Karpas-422 (cell line): ENCODE results near the gene SRSF8. TPM values are rescaled to one million over a fixed set of nuclear protein-coding genes. Genes with fewer than 3 reads are reported as not detected.
"Not testable (repeated sequence)": the region's sequence is repeated elsewhere in the genome, so short reads cannot be mapped to it uniquely, and the experiment has no call there.

Experiments used
- DNase-seq: peaks from one replicate; pipeline ENCODE4 v3.0.0-alpha.2; 2015
- H2AFZ ChIP-seq: fragments of 200-600 bp; sonication (generic); 2 replicates; pipeline ENCODE4 v1.6.1; 2014; ENCODE audit warnings: antibody characterized with exemption, low read length, mixed read lengths
- H3K27ac ChIP-seq: fragments of 200-600 bp; sonication (generic); 2 replicates; pipeline ENCODE4 v1.5.1; 2014; ENCODE audit warnings: mild to moderate bottlenecking, low read length, moderate library complexity
- H3K27me3 ChIP-seq: fragments of 200-600 bp; sonication (generic); 2 replicates; pipeline ENCODE4 v1.6.1; 2014; ENCODE audit warnings: low read length, mixed read lengths
- H3K36me3 ChIP-seq: fragments of 200-600 bp; sonication (generic); 2 replicates; pipeline ENCODE4 v1.6.1; 2014; ENCODE audit warnings: low read length, mixed read lengths; ENCODE audit not compliant: insufficient read depth
- H3K4me1 ChIP-seq: fragments of 200-600 bp; sonication (generic); 2 replicates; pipeline ENCODE4 v1.6.1; 2014; ENCODE audit warnings: mild to moderate bottlenecking, low read length, mixed read lengths
- H3K4me2 ChIP-seq: fragments of 200-600 bp; sonication (generic); 2 replicates; pipeline ENCODE4 v1.6.1; 2014; ENCODE audit warnings: low read length, low read depth, mild to moderate bottlenecking; ENCODE audit not compliant: poor library complexity, severe bottlenecking
- H3K4me3 ChIP-seq: fragments of 200-600 bp; sonication (generic); 2 replicates; pipeline ENCODE4 v1.5.1; 2014; ENCODE audit warnings: mild to moderate bottlenecking, antibody characterized with exemption, low read length, mixed read lengths
- H3K79me2 ChIP-seq: fragments of 200-600 bp; sonication (generic); 2 replicates; pipeline ENCODE4 v1.6.1; 2014; ENCODE audit warnings: mild to moderate bottlenecking, low read length, mixed read lengths
- H3K9ac ChIP-seq: fragments of 200-600 bp; sonication (generic); 2 replicates; pipeline ENCODE4 v1.6.0; 2014; ENCODE audit warnings: low read length
- H3K9me2 ChIP-seq: fragments of 200-600 bp; sonication (generic), shearing (Covaris generic); replicated peaks from 2 replicates; pipeline ENCODE4 v1.6.0; 2014; ENCODE audit warnings: mild to moderate bottlenecking, low read length, moderate library complexity; ENCODE audit not compliant: insufficient read depth
- H3K9me3 ChIP-seq: fragments of 300-700, 200-600 bp; sonication (generic); 2 replicates; pipeline ENCODE4 v1.6.1; 2014; ENCODE audit warnings: low read length, mixed read lengths
- H4K20me1 ChIP-seq: fragments of 200-600 bp; sonication (generic); 2 replicates; pipeline ENCODE4 v1.6.1; 2014; ENCODE audit warnings: mild to moderate bottlenecking, antibody characterized with exemption, low read length, low read depth; ENCODE audit not compliant: insufficient read depth
- total RNA-seq: library from RNA; depleted of rRNA; stranded (reverse); fragments of >200 nt; shearing (Covaris generic); gene quantifications from 2 replicates; pipeline ENCODE4 v1.2.3, GENCODE V29; 2014; ENCODE audit warnings: low replicate concordance

SRSF8 gene
- total RNA-seq, 1 experiment from 2014 or later = 111 TPM

DNA sequence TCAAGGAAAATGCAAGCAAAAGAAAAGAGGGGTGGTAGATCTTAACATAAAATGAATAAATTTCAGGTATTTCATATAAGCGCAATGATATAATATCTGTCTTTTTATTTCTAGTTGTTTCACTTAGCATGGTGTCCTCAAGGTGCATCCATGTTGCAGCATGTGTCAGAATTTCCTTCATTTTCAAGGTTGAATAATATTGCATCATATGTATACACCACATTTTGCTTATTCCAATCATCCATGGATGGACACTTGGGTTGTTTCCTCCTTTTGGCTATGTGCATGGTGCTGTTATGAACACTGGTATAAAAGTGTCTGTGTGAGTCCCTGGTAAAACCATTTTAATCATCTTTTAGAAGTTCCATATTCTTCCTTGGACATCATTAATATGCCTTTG lies 24.5 kb upstream of the SRSF8 start:
- Histone ChIP-seq H3K36me3 (no peaks in the 10 kb centered on the region), H3K79me2 (no peaks in the 10 kb centered on the region), H3K27me3 (no peaks in the 10 kb centered on the region), H2AFZ (no peak overlapping the region), H3K27ac (no peak overlapping the region), H3K4me1 (no peaks in the 10 kb centered on the region), H3K4me3 (no peak overlapping the region), H3K9me3 (no peaks in the 10 kb centered on the region), H4K20me1 (no peaks in the 10 kb centered on the region), H3K9me2 (no peaks in the 10 kb centered on the region), H3K4me2 (no peak overlapping the region), H3K9ac (no peak overlapping the region)
- DNase-seq = no peak

- Histone ChIP-seq H3K4me2 (no peak overlapping the region), H4K20me1 (no peaks in the 10 kb centered on the region), H3K79me2 (no peaks in the 10 kb centered on the region), H2AFZ (no peak overlapping the region), H3K36me3 (no peaks in the 10 kb centered on the region), H3K9me3 (no peaks in the 10 kb centered on the region), H3K27me3 (no peaks in the 10 kb centered on the region), H3K4me1 (no peaks in the 10 kb centered on the region), H3K9me2 (no peaks in the 10 kb centered on the region), H3K4me3 (no peak overlapping the region), H3K9ac (no peak overlapping the region), H3K27ac (no peak overlapping the region)
- no peak for DNase-seq
Measured at GRCh38 chr11:95042906-95043305, 23.8 kb upstream of the SRSF8 start.

DNA sequence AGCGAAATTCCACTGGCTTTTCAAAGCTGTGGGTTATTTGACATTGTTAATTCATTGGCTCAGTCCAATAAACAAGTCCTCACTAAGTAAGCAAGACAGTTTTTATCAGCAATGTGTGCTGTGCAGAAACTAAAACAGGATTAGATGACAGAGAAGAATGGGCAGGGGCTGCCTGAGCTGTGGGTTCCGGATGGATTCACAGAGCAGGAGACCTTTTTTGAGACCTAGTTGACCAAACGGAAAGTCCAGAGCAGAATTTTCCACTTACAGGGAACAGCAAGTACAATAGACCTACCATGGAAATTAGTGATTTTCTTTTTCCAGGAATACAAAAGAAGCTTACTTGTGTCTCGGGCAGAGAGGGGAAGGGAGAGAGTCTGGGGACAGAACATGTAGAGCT lies 22.7 kb upstream of the SRSF8 start:
- H3K4me3 ChIP-seq = no peak overlapping the region
- no peak overlapping the region for H3K27ac ChIP-seq
- no peak overlapping the region for H3K4me2 ChIP-seq
- no peak overlapping the region for H2AFZ ChIP-seq
- no peaks in the 10 kb centered on the region for H3K27me3 ChIP-seq
- no peaks in the 10 kb centered on the region for H4K20me1 ChIP-seq
- H3K9me2 ChIP-seq = no peaks in the 10 kb centered on the region
- H3K79me2 ChIP-seq = no peaks in the 10 kb centered on the region
- H3K9me3 ChIP-seq = no peaks in the 10 kb centered on the region
- H3K4me1 ChIP-seq = no peaks in the 10 kb centered on the region
- no peak overlapping the region for H3K9ac ChIP-seq
- no peaks in the 10 kb centered on the region for H3K36me3 ChIP-seq
- no peak for DNase-seq

DNA sequence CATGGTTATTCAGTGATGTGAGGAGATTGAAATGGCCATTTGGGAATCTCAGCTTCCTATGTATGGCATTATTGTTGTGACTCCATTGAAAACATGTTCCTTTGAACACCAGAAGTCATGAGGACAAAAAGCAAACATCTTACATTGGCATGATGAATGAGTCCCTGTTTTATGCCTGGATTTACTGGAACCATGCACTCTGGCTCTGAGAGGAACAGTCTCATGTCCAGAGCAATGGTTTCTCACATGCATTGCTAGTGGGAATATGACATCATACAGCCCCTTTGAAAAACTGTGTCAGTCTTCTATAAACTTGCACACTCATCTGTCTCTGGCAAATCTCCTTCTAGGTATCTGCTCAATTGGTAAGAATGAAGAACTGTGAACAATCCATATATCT lies 20.9 kb upstream of the SRSF8 start:
- no peak for DNase-seq
- Histone ChIP-seq H3K4me2 (no peak overlapping the region), H3K27ac (no peak overlapping the region), H3K36me3 (no peaks in the 10 kb centered on the region), H3K4me1 (no peaks in the 10 kb centered on the region), H2AFZ (no peak overlapping the region), H4K20me1 (no peaks in the 10 kb centered on the region), H3K9me3 (no peaks in the 10 kb centered on the region), H3K27me3 (no peaks in the 10 kb centered on the region), H3K4me3 (no peak overlapping the region), H3K9me2 (no peaks in the 10 kb centered on the region), H3K9ac (no peak overlapping the region), H3K79me2 (no peaks in the 10 kb centered on the region)

- H3K9ac ChIP-seq, H3K9me2 ChIP-seq, H3K4me3 ChIP-seq, H3K27ac ChIP-seq, H3K27me3 ChIP-seq, DNase-seq, H3K79me2 ChIP-seq, H3K4me1 ChIP-seq, H2AFZ ChIP-seq, H3K9me3 ChIP-seq, H3K36me3 ChIP-seq, H3K4me2 ChIP-seq, H4K20me1 ChIP-seq: not testable (repeated sequence)
Measured at GRCh38 chr11:95049122-95049521, 17.6 kb upstream of the SRSF8 start, which contains the start of gene KDM4F. Gene KDM4F, plus strand, starts transcription at chr11:95049422.

- Histone ChIP-seq H3K4me1 (no peaks in the 10 kb centered on the region), H3K4me2 (no peak overlapping the region), H3K79me2 (no peaks in the 10 kb centered on the region), H2AFZ (no peak overlapping the region), H3K4me3 (no peak overlapping the region), H3K27me3 (no peaks in the 10 kb centered on the region), H3K27ac (no peak overlapping the region), H3K9me2 (no peaks in the 10 kb centered on the region), H3K36me3 (no peaks in the 10 kb centered on the region), H3K9ac (no peak overlapping the region), H4K20me1 (no peaks in the 10 kb centered on the region), H3K9me3 (no peaks in the 10 kb centered on the region)
- DNase-seq = no peak
Measured at GRCh38 chr11:95050595-95051202, 16.0 kb upstream of the SRSF8 start.

- Histone ChIP-seq H3K9ac (no peak overlapping the region), H3K4me1 (no peaks in the 10 kb centered on the region), H3K27ac (no peak overlapping the region), H3K27me3 (no peaks in the 10 kb centered on the region; the same call in 1 of the 2 replicates), H3K9me2 (no peaks in the 10 kb centered on the region), H3K36me3 (no peaks in the 10 kb centered on the region), H2AFZ (no peak overlapping the region), H4K20me1 (no peaks in the 10 kb centered on the region), H3K4me3 (no peak overlapping the region), H3K4me2 (no peak overlapping the region), H3K9me3 (no peaks in the 10 kb centered on the region), H3K79me2 (no peaks in the 10 kb centered on the region)
- no peak for DNase-seq
Measured at GRCh38 chr11:95054356-95054755, 12.4 kb upstream of the SRSF8 start.

DNA sequence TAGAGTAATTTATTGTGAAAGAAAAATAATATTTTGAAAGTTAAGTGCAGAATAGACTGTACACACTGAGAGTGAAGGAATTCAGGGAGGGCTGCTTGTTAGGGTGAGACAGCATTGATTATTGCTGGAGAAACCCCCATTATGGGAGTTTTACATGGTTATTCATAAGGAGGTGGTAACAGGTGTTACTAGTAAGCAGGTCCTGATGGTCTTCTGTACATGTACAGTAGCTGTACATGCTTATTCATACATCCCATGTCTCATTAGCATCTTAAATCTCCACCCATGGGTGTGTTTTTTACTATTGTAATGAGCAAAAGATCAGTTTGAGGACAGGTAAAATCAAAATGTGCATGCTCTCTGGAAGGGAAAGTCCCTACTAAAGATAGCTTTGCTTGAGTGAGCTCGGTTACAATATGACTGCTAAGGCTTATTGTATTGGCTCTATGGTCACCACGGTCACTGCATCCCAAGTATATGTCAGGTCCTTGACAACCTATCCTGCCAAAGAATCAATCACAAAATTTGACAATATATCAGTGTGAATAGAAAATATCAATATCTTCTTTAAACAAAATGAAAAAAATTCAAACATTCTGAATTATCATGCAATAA lies 11.3 kb upstream of the SRSF8 start:
- Histone ChIP-seq H3K79me2 (no peaks in the 10 kb centered on the region), H3K27ac (no peak overlapping the region), H3K27me3 (peaks cover 2% of the 10 kb centered on the region; the same call in 1 of the 2 replicates), H3K36me3 (no peaks in the 10 kb centered on the region), H4K20me1 (no peaks in the 10 kb centered on the region), H3K4me2 (no peak overlapping the region), H3K9ac (no peak overlapping the region), H3K4me3 (no peak overlapping the region), H2AFZ (no peak overlapping the region), H3K9me3 (no peaks in the 10 kb centered on the region), H3K4me1 (no peaks in the 10 kb centered on the region), H3K9me2 (no peaks in the 10 kb centered on the region)
- DNase-seq = no peak
